HG02981 (cell line): ENCODE data around the gene IL12A.

Experiments
- ATAC-seq: cut with Tn5 transposase; IDR thresholded peaks from one replicate; pipeline ENCODE4 v1.9.1; 2021; ENCODE audit warnings: mild to moderate bottlenecking, moderate library complexity; ENCODE audit not compliant: unreplicated experiment

IL12A gene

DNA sequence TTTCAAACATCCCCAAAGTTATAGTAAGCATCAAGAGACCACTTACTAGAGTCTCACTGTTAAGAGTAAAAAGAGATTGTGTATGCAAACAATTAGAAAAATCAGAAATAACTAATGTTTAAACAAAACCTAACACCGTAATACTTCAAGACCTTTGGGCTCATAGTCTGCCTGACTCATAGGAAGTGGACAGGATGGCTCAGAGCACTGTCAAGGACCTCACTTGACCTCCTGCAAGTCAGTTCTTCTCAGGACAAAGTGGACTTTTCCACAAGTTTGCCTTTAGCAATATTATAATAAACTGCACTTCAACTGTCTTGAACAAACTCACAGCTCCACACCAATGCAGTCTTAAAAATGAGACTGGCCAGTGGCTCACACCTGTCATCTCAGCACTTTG, 34.8 kb downstream of the IL12A start:
- ATAC-seq = no peak

DNA sequence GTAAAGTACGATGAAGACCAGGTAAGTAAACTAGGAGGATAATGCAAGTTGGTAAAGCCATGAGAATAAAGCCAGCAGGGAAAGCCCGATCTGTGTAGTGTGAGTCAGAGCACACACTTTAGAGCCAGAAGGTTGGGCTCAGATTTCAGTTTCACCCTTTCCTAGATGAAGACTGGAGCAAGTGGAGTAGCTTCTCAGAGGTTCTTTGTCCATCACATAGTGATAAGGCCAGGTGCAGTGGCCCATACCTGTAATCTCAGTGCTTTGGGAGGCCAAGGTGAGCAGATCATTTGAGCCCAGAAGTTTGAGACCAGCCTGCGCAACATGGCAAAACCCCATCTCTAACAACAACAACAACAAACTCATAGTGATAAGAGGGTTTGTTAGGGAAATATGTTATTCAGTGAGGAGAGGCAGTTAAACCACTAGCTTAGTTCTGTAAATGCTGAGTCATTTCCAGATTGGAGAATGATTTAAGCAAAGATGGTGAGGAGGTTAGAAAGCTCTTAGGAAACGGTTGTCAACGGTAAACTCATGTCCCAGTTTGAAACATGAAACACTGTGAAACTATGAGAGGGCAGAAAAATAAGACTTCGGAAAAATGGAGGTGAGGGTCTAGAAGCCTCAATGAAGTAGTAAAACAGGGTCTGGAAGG, 39.0 kb downstream of the IL12A start:
- ATAC-seq = peak; percentile 93

DNA sequence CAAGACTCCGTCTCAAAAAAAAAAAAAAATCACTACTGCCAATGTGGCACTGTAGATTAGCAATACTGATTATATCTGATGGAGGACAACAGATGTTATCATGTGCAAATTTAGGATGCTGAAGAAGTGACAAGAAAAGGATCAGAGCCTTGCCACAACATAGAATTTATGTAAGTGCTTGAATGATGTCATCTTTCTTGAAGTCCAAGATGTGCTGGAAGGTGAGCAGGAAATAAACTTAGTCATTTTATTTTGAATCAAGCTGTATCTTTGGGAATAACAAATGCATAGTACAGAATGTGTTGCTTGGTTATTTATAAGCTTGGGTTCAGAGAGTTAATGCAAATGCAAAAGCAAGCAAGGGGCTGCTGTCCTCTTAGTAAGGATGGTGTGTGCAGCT, 47.1 kb downstream of the IL12A start:
- no peak for ATAC-seq

DNA sequence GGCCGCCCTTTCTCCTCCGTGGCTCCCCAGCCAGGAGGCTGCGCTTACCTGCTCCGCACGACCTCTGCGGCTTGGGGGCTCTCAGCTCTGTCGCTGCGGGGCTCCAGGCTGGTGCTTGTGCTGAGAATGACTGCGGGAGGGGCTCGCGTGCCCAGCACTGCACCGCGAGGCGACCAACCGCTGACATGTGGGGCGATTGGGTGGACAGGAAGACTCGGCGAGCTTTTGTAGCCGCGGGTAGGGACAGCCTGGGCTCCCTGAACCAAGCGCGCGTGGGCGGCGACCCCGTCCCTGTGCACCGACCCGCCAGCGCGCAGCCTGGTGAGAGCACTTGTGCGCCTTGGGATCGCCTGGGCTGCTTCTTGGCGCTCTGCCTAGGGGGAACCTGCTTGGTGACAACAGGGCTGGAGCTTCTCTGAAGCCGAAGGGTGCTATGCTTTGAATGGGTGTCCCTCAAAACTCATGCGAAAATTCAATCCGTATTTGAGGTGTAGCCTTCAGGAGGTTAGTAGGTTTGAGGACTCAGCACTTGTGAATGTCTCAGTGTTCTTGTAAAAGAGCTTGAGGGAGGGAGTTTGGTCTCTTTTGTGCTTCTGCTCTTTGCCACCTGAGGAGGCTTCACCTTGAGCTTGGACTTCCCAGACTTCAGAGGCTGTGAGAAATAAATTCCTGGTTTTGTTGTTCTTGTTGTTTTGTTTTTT, 50.4 kb downstream of the IL12A start:
- no peak for ATAC-seq

DNA sequence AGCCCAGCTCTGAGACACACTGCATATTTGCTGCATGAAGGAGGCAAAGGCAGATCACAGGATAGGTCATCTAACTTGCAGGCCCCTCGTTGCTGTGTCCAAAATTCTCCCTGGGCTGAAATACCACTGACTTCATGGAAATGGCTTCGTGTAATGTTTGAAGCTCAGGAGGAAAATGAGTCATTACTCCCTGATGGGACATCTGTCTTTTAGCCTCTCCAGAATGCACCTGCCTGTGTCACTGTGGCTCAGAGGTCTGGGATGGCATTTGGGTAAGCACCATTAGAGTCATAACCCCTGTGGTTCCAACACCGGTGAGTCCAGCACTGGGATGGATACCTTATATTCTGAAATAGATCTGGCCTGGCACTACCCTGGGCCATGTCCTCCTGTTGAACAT, 51.5 kb downstream of the IL12A start:
- no peak for ATAC-seq

DNA sequence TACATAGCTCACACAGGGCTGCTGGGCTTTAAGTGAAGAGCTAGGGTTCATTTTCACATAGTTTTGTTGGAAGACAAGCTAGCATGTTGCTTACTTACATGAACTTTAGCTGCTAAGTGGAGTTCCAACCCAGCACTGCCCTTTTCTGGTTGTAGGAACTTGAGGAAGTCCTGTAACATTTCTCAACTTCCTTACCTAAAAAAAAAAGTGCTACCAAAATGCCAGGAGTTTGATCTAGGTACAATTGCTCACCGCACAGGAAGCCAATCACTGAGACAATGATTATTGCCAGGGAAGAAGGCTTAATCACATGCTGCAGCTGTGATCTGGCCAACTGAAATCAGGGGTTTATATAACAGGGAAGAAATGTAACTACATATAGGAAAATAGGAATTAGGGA, 52.8 kb downstream of the IL12A start:
- ATAC-seq = no peak

DNA sequence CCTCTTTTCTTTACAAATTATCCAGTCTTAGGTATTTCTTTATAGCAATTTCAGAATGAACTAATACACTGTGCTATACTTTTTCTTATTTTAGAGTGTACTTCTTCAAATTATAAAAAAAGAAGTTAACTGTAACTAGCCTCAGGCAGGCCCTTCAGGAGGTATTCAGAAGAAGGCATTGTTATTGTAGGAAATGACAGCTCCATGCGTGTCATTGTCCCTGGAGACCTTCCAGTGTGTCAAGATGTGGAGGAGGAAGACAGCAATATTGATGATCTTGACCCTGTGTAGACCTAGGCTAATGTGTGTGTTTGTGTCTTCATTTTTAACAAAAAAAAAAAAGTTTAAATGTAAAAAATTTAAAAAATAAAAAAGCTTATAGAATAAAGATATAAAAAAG, 55.5 kb downstream of the IL12A start:
- no peak for ATAC-seq
